NCI-H510A treated with DMSO at 0.1 percent for 48 hours (cell line): ENCODE results near the gene SGCD.
"Not testable (repeated sequence)": the region's sequence is repeated elsewhere in the genome, so short reads cannot be mapped to it uniquely, and the experiment has no call there.

ENCODE experiments used
- DNase-seq: peaks from one replicate; lab custom pipeline; 2025; lab: John Stamatoyannopoulos, UW

Gene SGCD

GRCh38 chr5:156570615-156571014, 243.7 kb downstream of the SGCD start:
- no peak for DNase-seq

DNA sequence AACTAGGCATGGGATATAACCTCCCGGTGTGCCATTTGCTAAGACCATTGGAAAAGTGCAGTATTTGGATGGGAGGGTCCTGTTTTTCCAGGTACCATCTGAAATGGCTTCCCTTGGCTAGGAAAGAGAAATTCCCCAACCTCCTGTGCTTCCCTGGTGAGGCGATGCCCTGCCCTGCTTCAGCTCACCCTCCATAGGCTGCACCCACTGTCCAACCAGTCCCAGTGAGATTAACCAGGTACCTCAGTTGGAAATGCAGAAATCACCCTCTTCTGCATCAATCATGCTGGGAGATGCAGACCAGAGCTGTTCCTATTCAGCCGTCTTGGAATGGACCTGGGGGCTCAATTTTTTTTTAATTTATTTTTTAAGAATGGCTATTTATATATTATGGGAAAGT, 254.8 kb downstream of the SGCD start:
- no peak for DNase-seq

DNA sequence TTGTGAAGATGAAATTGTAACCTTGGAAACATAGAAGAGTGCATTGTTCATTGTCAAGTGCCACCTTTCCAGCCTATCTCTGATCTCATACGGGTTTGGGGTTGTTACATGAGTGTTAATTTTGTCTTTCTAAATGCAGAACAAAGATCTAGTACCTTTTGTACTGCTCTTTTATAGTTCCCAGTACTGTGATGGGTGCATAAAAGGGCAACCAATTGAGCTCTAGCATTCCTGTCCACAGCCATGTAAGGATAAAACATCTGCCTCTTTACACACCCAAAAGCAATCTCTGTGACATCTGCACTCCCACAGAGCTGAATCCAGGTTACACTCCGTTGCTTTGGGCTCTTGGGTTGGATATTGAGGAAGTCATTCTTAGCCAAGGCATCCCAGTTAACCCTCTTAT, 255.2 kb downstream of the SGCD start:
- no peak for DNase-seq

DNA sequence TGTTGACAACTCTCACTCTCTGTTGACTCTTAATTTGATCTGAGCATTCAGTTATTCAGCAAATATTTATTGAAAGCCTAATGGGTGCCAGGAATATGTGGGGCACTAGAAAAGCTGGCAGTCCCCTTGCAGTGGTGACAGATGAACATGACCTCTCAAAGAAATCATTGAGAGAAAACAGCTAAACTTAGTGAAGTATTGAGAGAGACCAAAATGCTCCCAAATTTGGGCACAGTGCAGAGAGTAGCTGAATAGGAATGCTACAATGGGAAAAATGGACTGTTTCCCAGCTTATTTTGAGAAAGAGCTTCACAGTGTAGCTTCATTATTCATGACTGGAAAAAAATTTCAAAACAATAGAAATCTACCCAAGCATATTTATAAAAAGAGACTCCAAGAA, 257.9 kb downstream of the SGCD start:
- DNase-seq: peak; percentile 3

GRCh38 chr5:156585999-156586398, 259.0 kb downstream of the SGCD start:
- DNase-seq: no peak

DNA sequence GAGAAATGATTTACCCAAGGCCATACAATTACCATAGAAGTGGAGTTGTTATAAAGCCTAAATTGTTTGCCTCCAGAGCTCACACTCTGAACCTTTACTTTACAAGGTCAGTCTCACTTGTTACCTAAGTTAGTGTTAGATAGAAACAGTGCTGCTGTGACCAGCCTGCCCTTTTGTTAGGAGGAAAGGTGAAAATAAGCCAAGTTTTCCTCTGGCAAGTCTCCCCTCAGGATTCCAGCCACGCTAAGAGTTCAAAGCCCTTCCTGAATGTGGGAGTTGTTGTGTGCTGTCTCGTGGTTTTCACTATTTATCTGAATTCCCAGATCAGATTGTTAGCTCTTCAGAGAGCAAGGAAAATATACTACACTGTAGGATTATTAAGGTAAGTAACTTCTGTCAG, 260.0 kb downstream of the SGCD start:
- DNase-seq: no peak

GRCh38 chr5:156588306-156588705, 261.3 kb downstream of the SGCD start:
- no peak for DNase-seq

GRCh38 chr5:156589104-156589945, 262.4 kb downstream of the SGCD start:
- DNase-seq: no peak

GRCh38 chr5:156589946-156590216, 262.9 kb downstream of the SGCD start:
- DNase-seq: no peak

- DNase-seq: no peak
Measured at GRCh38 chr5:156590978-156591377, 264.0 kb downstream of the SGCD start.

GRCh38 chr5:156591631-156592030, 264.7 kb downstream of the SGCD start:
- no peak for DNase-seq

DNA sequence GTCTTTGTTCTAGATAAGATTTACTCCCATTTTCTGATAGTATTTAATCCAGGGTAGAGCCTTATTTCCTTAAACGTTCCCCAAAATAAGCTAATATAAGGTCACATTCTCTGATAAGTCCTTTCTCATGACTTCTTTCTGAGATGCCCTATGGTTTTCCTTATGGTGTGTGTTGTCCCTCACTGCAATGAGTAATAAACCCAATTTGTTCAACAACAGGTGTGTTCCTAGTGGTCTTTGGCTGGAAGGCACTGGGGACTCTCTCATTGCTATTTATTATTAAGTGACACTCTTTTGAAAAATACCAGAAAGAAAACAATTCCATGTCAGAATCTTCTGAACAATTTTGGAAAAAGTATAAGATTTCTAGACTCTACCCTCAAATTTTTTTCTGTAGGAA, 266.6 kb downstream of the SGCD start:
- DNase-seq: no peak

DNA sequence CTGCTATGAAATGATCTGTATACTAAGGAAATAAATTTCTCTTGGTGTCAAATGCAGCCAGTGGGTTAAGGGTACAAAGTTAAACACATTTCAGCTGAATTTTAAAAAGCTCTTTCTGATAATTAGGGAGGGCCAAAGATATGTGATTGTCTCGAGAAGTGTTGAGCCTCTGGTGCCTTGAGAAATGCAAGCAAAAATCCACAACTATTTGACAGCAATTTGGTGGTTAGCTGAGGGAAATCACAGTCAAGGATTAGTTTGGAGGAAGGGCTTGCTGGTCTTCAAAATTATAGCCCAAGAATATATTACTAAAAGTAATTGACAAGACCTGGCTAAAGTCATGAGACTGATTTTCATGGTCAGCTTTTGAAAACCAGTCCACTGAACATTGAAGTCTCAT, 267.4 kb downstream of the SGCD start:
- DNase-seq: no peak

- no peak for DNase-seq
Measured at GRCh38 chr5:156595132-156595787, 268.3 kb downstream of the SGCD start.

GRCh38 chr5:156597276-156597675, 270.3 kb downstream of the SGCD start:
- DNase-seq: no peak

- no peak for DNase-seq
Measured at GRCh38 chr5:156598964-156599363, 272.0 kb downstream of the SGCD start.

DNA sequence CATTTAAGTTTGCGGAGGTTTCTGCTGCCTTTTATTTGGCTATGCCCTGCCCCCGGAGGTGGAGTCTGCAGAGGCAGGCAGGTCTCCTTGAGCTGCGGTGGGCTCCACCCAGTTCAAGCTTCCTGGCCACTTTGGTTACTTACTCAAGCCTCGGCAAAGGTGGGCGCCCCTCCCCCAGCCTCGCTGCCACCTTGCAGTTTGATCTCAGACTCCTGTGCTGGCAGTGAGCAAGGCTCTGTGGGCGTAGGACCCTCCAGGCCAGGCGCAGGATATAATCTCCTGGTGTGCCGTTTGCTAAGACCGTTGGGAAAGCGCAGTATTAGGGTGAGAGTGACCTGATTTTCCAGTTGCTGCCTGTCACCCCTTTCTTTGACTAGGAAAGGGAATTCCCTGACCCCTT, 283.6 kb downstream of the SGCD start:
- not testable (repeated sequence) for DNase-seq

GRCh38 chr5:156615901-156616300, 288.9 kb downstream of the SGCD start:
- no peak for DNase-seq

DNA sequence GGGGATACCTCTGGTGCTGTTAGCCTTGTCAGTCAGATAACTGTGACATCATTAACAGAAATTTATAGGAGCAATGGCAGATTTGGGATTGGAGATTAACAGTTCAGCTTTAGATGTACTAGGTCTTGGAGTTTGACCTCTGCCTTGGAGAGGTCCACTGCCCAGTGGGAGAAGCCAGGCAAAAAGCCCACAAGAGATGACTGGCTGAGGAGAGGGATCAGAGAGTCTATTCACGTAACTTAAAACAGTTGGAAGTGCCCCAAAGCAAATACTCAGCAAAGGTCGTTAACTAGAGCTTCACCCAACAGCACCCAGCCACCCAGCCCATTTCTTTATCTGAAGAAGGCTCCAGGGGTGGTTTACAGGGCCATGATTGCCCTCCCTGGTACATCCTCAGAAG, 290.5 kb downstream of the SGCD start:
- DNase-seq: no peak

- DNase-seq: no peak
Measured at GRCh38 chr5:156618601-156619000, 291.6 kb downstream of the SGCD start.

- no peak for DNase-seq
Measured at GRCh38 chr5:156621719-156622118, 294.8 kb downstream of the SGCD start.

DNA sequence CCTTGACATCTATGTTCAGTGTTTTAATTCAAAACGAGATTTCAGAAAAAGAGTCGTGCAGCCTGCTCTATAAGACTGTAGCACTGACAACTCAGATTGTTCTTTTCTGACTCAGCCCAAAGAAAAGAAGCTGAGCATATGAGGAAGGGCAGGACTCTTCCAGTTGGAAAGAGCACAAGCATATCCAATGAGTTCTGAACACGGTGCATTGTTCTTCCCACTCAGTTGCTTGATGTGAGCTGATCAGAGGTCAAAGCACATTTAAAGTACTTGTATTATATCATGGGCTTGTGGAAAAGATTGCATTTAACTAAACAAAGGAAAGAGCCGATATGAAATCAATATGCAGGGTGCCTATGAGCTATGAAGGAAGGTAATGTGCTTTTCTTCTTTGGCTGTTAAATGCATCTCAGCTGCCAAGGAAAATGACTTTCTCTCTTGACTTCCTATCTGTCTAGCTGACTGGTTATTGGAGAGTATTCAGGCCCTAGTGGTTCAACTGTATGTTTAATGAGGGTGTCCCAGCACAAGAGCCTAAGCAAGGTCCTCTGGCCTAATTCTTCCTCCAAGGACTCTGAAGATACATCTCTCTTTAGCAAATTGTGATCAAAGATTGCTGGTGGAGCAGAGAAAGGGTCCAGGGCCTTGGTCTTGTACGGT, 296.5 kb downstream of the SGCD start:
- no peak for DNase-seq

- DNase-seq: no peak
Measured at GRCh38 chr5:156624686-156625085, 297.7 kb downstream of the SGCD start.
